GM12891 (cell line): Measurements from ENCODE around the gene ANKRD27.

Source experiments
- PAX5 ChIP-seq: IDR thresholded peaks from 2 replicates; pipeline ENCODE4 v1.6.1; 2011; ENCODE audit warnings: low read length, moderate library complexity, mild to moderate bottlenecking; ENCODE audit not compliant: insufficient read depth, severe bottlenecking
- POLR2A ChIP-seq: IDR thresholded peaks from 2 replicates; pipeline ENCODE4 v1.6.1; 2011; ENCODE audit warnings: low read depth, low read length, control low read depth
- POLR2AphosphoS5 ChIP-seq: IDR thresholded peaks from 2 replicates; pipeline ENCODE4 v1.6.1; 2011; ENCODE audit warnings: low read depth, low read length, control low read depth
- POU2F2 ChIP-seq: IDR thresholded peaks from 2 replicates; pipeline ENCODE4 v1.6.1; 2011; ENCODE audit warnings: low read depth, mild to moderate bottlenecking, control low read depth, low read length, moderate library complexity
- SPI1 ChIP-seq: IDR thresholded peaks from 2 replicates; pipeline ENCODE4 v1.6.1; 2011; ENCODE audit warnings: low read depth, low read length, control low read depth
- TAF1 ChIP-seq: IDR thresholded peaks from 2 replicates; pipeline ENCODE4 v1.6.1; 2011; ENCODE audit warnings: low read depth, low read length, control low read depth

DNA sequence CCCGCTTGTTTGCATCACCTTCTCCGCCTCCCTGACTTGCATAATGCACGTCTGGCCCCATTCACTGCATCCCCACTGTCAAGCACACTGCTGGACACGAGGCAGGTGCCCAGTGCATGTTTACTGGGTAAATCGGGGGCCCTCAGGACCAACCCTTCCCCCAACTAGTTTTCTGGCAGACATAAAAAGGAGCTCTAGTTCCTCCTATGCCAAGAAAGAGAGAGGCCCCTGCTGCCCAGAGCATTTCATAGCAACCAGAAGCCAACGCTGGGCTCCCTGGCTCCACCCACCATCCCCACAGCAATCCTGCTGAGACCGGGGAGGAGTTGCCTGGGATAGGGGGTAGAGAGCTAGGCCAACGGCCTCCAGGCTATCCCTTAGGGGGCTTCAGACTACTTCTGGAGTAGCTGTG is 23.2 kb downstream of the ANKRD27 start:
- TF ChIP-seq TAF1 (no peak), POLR2AphosphoS5 (no peak), PAX5 (no peak), POLR2A (no peak), SPI1 (no peak), POU2F2 (no peak)
